SK-N-MC (cell line): ENCODE data around the gene ANKRD37.

Experiments
- EZH2 ChIP-seq: fragments of 200-600 bp; sonication (generic); IDR thresholded peaks from one replicate; pipeline ENCODE4 v1.6.1; 2017; ENCODE audit warnings: antibody characterized with exemption
- FOXP2 ChIP-seq: optimal IDR thresholded peaks from 2 replicates; pipeline ENCODE3; 2011; ENCODE audit warnings: mild to moderate bottlenecking, moderate library complexity; ENCODE audit not compliant: insufficient read depth; ENCODE audit errors: extremely low read length, control extremely low read depth
- POLR2AphosphoS5 ChIP-seq: IDR thresholded peaks from 2 replicates; pipeline ENCODE4 v1.6.1; 2012; ENCODE audit warnings: mild to moderate bottlenecking, low read depth, low read length, borderline replicate concordance

GRCh38 chr4:185359767-185360446 lies 36.7 kb upstream of the ANKRD37 start:
- no peak for TF ChIP-seq POLR2AphosphoS5
- no peak for TF ChIP-seq EZH2
- no peak for TF ChIP-seq FOXP2
